Measurements from ENCODE around the gene RHOU.

- TF ChIP-seq, protein P1, sequence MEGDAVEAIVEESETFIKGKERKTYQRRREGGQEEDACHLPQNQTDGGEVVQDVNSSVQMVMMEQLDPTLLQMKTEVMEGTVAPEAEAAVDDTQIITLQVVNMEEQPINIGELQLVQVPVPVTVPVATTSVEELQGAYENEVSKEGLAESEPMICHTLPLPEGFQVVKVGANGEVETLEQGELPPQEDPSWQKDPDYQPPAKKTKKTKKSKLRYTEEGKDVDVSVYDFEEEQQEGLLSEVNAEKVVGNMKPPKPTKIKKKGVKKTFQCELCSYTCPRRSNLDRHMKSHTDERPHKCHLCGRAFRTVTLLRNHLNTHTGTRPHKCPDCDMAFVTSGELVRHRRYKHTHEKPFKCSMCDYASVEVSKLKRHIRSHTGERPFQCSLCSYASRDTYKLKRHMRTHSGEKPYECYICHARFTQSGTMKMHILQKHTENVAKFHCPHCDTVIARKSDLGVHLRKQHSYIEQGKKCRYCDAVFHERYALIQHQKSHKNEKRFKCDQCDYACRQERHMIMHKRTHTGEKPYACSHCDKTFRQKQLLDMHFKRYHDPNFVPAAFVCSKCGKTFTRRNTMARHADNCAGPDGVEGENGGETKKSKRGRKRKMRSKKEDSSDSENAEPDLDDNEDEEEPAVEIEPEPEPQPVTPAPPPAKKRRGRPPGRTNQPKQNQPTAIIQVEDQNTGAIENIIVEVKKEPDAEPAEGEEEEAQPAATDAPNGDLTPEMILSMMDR (conservative IDR thresholded peaks at IDR 0.05 in 1 of 2, IDR thresholded peaks at IDR 0.05 in 1 of 2; ENCODE audit: low read depth in 1 of 2, low read length in 2 of 2): no peak
- TF ChIP-seq EZH2 (IDR thresholded peaks at IDR 0.05; ENCODE audit: low read length, missing control alignments): no peak
Observed at GRCh38 chr1:228749765-228750164, 14.5 kb downstream of the RHOU start.
